Retinal pigment epithelial cell (primary cell): ENCODE results near the gene CDC45.

Experiments
- DNase-seq: peaks from one replicate; pipeline ENCODE4 v3.0.0-alpha.2; 2010; ENCODE audit warnings: low read depth
- H3K4me3 ChIP-seq: 2 replicates; pipeline ENCODE4 v1.5.1; 2011; ENCODE audit warnings: mild to moderate bottlenecking, low read length, control low read depth, moderate library complexity
- TF ChIP-seq, protein P1 (sequence below): conservative IDR thresholded peaks from 2 replicates; pipeline ENCODE4 v1.5.1; 2011; ENCODE audit warnings: low read depth, low read length, control low read depth, inconsistent platforms

Gene CDC45

DNA sequence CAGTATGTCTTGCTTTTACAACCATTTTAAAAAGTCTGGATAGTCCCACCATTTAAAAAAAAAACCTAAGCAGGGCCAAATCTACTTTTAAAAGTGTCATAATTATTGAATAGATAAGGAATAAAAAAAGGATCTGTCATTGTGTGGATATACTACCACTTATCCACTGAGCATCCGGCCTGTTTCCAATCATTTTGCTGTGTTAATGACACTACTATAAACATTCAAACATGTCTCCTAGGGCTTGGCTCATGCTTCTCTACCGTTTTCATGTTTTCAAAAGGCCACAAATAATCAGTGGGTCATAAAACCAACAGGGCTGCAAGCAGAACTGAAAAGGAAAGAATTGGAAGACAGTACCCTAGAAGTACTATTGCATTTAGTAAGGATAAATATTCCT is 19.7 kb upstream of the CDC45 start:
- TF ChIP-seq, protein P1, sequence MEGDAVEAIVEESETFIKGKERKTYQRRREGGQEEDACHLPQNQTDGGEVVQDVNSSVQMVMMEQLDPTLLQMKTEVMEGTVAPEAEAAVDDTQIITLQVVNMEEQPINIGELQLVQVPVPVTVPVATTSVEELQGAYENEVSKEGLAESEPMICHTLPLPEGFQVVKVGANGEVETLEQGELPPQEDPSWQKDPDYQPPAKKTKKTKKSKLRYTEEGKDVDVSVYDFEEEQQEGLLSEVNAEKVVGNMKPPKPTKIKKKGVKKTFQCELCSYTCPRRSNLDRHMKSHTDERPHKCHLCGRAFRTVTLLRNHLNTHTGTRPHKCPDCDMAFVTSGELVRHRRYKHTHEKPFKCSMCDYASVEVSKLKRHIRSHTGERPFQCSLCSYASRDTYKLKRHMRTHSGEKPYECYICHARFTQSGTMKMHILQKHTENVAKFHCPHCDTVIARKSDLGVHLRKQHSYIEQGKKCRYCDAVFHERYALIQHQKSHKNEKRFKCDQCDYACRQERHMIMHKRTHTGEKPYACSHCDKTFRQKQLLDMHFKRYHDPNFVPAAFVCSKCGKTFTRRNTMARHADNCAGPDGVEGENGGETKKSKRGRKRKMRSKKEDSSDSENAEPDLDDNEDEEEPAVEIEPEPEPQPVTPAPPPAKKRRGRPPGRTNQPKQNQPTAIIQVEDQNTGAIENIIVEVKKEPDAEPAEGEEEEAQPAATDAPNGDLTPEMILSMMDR = no peak

DNA sequence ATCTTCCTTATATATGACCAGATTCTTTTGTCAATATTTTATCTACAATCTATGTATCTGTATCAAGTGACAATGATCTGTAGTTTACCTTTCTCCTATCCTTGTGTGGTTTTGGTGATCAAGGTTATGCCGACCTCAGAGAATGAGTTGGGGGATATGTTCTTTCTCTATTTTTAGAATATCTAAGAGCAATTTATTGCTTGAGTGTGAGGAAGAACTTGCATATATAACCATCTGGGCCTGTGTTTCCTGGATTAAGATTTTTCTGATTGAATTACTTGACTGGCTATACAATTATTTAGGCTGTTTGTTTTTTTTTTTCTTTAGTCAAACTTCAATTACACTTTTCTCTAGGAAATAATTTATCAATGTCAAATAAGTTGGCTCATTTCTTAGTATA is 18.2 kb upstream of the CDC45 start:
- no peak for DNase-seq
- H3K4me3 ChIP-seq = no peak overlapping the region
- TF ChIP-seq, protein P1 = no peak

More for the DNA sequence above, 19.7 kb upstream of the CDC45 start:
- DNase-seq = no peak
- no peak overlapping the region for H3K4me3 ChIP-seq

DNA sequence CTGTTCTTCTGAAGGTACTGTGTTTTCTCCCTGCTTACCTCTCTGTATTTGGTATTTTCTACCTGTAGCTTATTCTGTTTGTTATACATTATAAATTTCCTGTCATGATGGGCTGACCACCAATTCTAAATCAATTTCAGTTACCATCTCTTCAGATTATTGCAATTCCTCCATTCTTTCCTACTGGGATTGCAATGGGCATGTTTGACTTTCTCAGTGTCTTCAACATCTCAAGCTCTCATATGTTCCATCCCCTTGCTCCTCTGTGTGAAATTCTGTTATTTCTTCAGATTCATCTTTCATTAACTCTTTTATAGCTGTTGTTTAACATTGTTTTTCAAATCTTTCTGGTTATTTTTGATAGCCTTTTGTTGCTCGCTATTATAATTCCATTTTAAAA is 16.7 kb upstream of the CDC45 start:
- no peak for DNase-seq
- H3K4me3 ChIP-seq = no peak overlapping the region
- TF ChIP-seq, protein P1 = no peak

DNA sequence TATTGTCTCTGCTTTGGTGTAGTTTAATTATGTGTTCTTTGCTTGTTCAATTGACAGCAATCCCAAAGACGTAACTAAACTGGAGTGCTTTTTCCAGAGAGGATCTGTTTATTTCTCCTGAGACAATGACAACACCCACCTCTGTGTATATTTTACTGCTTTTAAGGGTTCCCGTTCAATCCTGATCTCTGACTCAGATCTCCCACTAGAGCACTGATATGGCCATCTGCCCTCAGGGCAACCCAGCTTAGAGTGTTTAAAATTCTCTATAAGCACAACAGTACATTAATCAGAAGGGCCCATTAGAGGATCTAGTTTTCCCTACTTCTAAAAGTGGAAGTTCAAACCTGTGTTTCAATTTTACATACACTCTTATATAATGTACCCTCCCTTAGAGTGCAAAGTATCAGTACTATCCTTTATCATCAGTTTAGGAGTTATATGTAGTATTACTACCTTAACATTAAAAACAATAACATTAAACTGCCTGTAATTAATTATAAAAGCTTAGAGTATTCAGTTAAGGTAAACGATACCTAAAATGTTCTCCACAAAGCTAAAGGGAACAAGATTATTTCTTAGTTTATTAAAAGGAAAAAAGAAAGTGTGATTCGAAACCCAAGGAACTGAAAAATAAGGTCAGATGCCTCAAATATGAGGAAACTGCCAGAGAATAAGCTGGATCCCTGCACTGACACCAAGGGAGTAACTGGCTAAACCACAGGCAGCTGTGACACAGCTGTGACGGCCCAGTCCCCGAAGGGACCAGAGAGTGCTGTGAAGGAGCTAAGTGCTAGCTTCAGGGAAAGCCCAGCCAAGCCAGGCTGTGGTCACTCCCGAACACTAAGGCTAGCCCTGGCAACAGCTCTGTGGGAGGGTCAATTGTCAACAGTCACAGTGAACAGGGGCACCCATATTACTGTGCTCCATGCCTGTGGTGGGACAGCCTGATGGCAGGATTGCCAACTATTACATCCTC is 15.9 kb upstream of the CDC45 start:
- H3K4me3 ChIP-seq = no peak overlapping the region
- DNase-seq = no peak
- TF ChIP-seq, protein P1 = no peak

DNA sequence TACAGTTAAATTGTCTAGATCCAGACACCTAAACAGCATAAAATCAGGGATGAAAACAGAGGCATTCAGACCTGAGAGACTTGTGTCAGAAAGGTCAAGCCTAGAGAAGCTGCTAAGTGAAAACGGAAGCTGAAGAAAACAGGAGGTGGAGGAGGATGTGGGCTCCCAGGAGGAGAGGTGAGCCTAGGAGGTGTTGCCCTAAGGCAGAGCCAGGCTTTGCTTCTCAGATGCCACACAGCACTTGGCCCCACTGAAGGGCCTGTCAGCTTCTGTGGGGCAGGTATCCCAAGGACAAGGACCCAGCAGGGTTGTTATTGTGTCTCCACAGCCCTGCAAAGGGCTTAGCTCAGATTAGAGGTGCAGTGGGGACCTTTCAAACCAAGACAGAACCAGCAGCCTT is 15.2 kb upstream of the CDC45 start:
- TF ChIP-seq, protein P1 = no peak

DNA sequence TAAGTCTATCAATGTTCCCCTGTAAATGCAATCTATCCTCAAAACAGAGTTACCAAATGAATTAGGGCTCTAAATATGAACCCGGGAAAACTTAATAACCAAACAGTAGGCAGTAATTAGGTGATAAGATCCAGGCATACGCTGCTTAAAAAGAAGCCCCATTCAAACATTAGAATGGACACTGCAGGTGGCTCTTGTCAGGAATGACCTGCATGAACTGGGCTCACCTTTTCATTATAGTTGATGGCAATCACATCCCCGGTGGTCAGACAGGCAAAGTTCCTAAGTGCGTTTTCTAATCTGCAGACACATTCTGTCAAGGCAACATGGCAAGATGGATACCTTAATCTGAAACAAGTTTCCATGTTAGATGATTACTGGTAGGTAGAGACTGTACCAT is 14.7 kb upstream of the CDC45 start:
- H3K4me3 ChIP-seq = no peak overlapping the region
- DNase-seq = no peak
- TF ChIP-seq, protein P1 = no peak

More for the DNA sequence above, 15.2 kb upstream of the CDC45 start:
- H3K4me3 ChIP-seq = no peak overlapping the region
- DNase-seq = no peak
